Omental fat pad (tissue), 4 donors: ENCODE measurements around the gene NUFIP1. TPM values are rescaled to one million over a fixed set of nuclear protein-coding genes. Genes with fewer than 3 reads are reported as not detected.
"Not testable (repeated sequence)": the region's sequence is repeated elsewhere in the genome, so short reads cannot be mapped to it uniquely, and the experiment has no call there.

ENCODE experiments used
- ATAC-seq: fragments of 150-250 bp; one replicate; pipeline ENCODE4 v1.9.1; 2016; ENCODE audit warnings: mild to moderate bottlenecking, moderate library complexity; ENCODE audit not compliant: low FRiP score
- DNase-seq: peaks from one replicate; pipeline ENCODE4 v3.0.0-alpha.2; 2019; ENCODE audit warnings: low spot score
- CTCF ChIP-seq, 3 donors: fragments of 450-650 bp; IDR thresholded peaks; one replicate each; pipeline ENCODE4 v1.5.1; 2016 to 2017; ENCODE audit warnings: antibody characterized with exemption in 3 of 3, mild to moderate bottlenecking in 3 of 3, moderate library complexity in 2 of 3
- small RNA-seq: library from RNA; depleted of rRNA; stranded (forward); fragments of <200 nt; gene quantifications from one replicate; pipeline ENCODE3, GENCODE V24; 2016
- total RNA-seq, 4 donors: library from RNA; depleted of rRNA; stranded (reverse); fragments of >200 nt; gene quantifications; one replicate each; pipeline ENCODE4 v1.1.0, GENCODE V29; 2016

The NUFIP1 gene
- total RNA-seq, 4 donors from 2014 or later, result 1.9 to 8.0 (median 2.5) TPM

GRCh38 chr13:44902738-44903137, 86.5 kb downstream of the NUFIP1 start:
- TF ChIP-seq CTCF (IDR thresholded peaks at IDR 0.05), result no peak
- DNase-seq, result no peak
- no peak for ATAC-seq

- DNase-seq, result no peak
- no peak for TF ChIP-seq CTCF (IDR thresholded peaks at IDR 0.05)
- ATAC-seq, result no peak
Observed at GRCh38 chr13:44899967-44900366, 89.3 kb downstream of the NUFIP1 start.

GRCh38 chr13:44898308-44898707, 91.0 kb downstream of the NUFIP1 start:
- not testable (repeated sequence) for ATAC-seq, DNase-seq

- DNase-seq, result no peak
- no peak for TF ChIP-seq CTCF (IDR thresholded peaks at IDR 0.05)
Observed at GRCh38 chr13:44895953-44896335, 93.3 kb downstream of the NUFIP1 start.

GRCh38 chr13:44895264-44895952, 93.9 kb downstream of the NUFIP1 start:
- ATAC-seq (no peak), DNase-seq (no peak)
- TF ChIP-seq CTCF (IDR thresholded peaks at IDR 0.05), result no peak

More at GRCh38 chr13:44895953-44896335, 93.3 kb downstream of the NUFIP1 start:
- no peak for ATAC-seq

- ATAC-seq, result no peak
- TF ChIP-seq CTCF (IDR thresholded peaks at IDR 0.05), result no peak
- DNase-seq, result no peak
Observed at GRCh38 chr13:44894001-44894770, 95.1 kb downstream of the NUFIP1 start.

Small RNA genes within 50 kb of the gene (small RNA-seq; reads per million reads assigned to genes)
- not detected for gene RN7SL49P

Other genes with a start within 250 kb of the NUFIP1 start
- 10 to 100 TPM; 14.4 to 21.4 (median 17.6) TPM for gene GPALPP1, start 67 bp upstream of the NUFIP1 start, total RNA-seq
- gene GTF2F2, start 131.0 kb upstream of the NUFIP1 start, total RNA-seq, result 10 to 100 TPM; 12.1 to 18.1 (median 14.8) TPM
- gene KCTD4, start 211.6 kb upstream of the NUFIP1 start, total RNA-seq, result not detected